NCI-H2081 (cell line): ENCODE measurements around the gene PCDHGA5.
"Not testable (repeated sequence)": the region's sequence is repeated elsewhere in the genome, so short reads cannot be mapped to it uniquely, and the experiment has no call there.

Source experiments
- DNase-seq, 2 experiments: peaks; one replicate each; lab custom pipeline; 2025; lab: John Stamatoyannopoulos, UW

Gene PCDHGA5

GRCh38 chr5:141363952-141364660 lies at the start of gene PCDHGA5:
PCDHGA5 (plus strand) TSS chr5:141364162; CDS start chr5:141364331, 169 bp downstream.
- DNase-seq, result no peak

GRCh38 chr5:141316963-141317362 lies 47.0 kb upstream of the PCDHGA5 start:
- not testable (repeated sequence) for DNase-seq

- no peak for DNase-seq
These were observed 44.8 kb upstream of the PCDHGA5 start for GRCh38 chr5:141319202-141319601.

GRCh38 chr5:141319699-141320098 lies 44.3 kb upstream of the PCDHGA5 start:
- DNase-seq, result no peak

DNA sequence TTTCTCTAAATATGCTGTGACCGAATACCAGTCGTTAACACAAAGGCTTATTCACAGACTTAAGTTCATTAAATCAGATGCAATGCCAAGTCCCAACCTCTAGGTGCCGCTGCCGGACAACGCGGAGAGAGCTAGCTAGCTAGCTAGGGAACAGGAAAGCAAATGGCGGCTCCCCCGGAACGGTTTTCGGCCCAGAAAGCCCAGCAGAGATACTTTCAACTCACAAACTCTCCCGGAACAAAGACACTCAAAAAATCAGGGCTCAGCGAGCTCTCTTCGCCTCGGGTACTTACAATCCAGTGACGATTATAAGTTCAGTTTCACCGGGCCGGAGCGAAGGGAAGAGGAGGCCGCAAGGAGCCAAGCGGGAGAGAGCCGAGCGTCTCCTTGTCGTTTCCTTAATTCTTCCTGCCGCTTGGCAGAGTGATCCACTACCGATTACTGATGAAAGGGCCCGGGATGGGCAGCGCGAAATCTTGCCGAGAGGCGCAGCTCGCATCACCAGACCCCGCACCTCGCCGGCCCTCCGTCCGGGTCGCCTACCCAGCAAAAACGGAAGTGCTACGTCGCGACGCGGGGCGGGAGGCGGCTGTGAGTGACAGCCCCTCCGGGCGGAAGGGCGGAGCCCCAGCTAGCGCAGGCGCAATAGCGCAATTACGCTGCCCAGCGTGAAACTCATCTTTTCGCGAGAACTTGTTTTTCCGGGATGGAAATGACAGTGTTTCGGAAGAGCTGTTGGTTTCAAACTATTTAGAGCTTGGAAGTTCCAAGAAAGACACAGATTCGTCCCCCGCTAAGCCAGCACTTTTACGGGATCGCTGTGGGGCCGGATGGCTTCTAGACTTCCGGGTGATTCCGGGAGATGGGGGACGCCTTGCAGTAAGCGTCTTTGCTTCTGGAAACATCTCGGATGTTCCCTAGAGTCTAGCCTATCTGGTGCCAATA lies 43.5 kb upstream of the PCDHGA5 start, which contains the start of gene TAF7:
Gene TAF7, minus strand, starts transcription at position 560 of the 945 bp plus-strand sequence. CDS start 740 bp downstream, outside the sequence.
- peak; percentile 85 to 86 for DNase-seq

GRCh38 chr5:141322261-141322660 lies 41.7 kb upstream of the PCDHGA5 start:
- DNase-seq, result no peak

GRCh38 chr5:141326088-141326854 lies 37.7 kb upstream of the PCDHGA5 start:
- DNase-seq, result peak; percentile 75 to 82

- DNase-seq, result no peak
These were observed 35.7 kb upstream of the PCDHGA5 start for GRCh38 chr5:141328231-141328630.

- no peak for DNase-seq
These were observed 33.5 kb upstream of the PCDHGA5 start, which contains the start of gene PCDHGA1 for GRCh38 chr5:141330299-141331080. PCDHGA1 (plus strand) TSS chr5:141330514.

GRCh38 chr5:141332571-141332970 lies 31.4 kb upstream of the PCDHGA5 start:
- not testable (repeated sequence) for DNase-seq

DNA sequence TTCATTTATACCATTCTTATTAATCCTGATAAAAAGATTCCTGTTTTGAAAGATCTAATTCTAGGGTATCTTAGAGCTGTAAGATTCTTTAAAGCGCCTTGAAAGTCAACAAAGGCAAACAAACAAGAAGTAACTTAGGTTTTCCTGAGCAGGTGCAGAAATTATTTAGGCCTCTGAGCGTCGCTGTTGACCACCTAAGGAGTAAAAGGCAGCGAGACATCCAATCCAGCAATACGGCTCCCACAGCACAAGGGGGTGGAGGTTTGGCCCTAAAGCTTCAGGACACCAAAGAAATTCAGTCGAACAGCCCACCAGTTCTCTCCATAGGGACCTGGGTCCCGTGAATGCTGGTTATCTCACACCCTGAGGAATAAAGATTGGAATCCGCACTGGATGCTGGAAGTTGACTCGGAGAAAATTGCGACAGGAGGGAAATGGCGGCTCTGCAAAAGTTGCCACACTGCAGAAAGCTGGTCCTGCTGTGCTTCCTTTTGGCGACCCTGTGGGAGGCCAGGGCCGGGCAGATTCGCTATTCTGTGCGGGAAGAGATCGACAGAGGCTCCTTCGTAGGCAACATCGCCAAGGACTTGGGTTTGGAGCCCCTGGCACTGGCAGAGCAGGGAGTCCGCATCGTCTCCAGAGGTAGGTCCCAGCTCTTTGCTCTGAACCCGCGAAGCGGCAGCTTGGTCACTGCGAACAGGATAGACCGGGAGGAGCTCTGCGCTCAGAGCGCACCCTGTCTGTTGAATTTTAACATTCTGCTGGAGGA lies 25.2 kb upstream of the PCDHGA5 start, which contains the start of gene PCDHGA2:
Gene PCDHGA2, plus strand, starts transcription at position 223 of the 769 bp plus-strand sequence.
- no peak for DNase-seq

DNA sequence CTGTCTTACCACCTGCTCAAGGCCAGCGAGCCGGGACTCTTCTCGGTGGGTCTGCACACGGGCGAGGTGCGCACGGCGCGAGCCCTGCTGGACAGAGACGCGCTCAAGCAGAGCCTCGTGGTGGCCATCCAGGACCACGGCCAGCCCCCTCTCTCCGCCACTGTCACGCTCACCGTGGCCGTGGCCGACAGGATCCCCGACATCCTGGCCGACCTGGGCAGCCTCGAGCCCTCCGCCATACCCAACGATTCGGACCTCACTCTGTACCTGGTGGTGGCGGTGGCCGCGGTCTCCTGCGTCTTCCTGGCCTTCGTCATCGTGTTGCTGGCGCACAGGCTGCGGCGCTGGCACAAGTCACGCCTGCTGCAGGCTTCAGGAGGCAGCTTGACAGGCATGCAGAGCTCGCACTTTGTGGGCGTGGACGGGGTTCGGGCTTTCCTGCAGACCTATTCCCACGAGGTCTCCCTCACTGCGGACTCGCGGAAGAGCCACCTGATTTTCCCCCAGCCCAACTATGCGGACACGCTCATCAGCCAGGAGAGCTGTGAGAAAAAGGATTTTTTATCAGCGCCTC lies 23.1 kb upstream of the PCDHGA5 start:
- DNase-seq, result not testable (repeated sequence)

GRCh38 chr5:141342773-141343172 lies 21.2 kb upstream of the PCDHGA5 start:
- DNase-seq, result no peak

DNA sequence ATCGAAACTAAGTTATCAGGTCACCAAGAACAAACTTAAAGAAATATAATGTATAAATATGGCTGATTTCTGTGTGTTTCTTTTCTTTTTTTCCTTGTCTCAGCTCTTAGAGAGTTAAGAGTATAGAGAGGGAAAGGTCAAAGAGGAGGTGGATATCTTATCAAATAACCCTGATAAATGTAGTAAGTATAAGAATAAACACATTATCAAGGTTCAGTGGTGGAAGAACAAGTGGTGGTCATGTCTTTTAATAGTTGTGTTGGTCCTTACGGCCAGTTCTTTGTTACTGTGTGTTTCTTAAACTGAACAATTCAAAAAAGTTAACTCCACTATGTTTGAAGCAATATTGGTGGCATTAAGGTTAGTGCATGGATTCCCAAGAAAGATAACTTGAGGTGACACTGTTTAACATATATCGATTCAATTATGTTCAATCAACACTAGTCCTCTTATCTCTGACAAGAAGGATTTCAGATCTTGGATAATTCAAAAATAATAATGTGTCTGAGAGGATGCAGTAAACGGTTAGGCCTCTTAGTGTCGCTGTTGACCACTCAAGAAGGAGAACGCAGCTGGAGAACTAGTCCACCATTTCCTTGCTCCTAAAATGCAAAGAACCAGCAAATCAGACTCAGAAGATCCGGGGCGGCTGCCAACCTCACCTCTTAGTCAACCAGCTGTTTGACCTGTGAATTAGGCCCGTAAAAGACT lies 20.6 kb upstream of the PCDHGA5 start, which contains the start of gene PCDHGA3:
Gene PCDHGA3, plus strand, starts transcription at position 588 of the 711 bp plus-strand sequence. CDS start 205 bp downstream, outside the sequence.
- no peak for DNase-seq

DNA sequence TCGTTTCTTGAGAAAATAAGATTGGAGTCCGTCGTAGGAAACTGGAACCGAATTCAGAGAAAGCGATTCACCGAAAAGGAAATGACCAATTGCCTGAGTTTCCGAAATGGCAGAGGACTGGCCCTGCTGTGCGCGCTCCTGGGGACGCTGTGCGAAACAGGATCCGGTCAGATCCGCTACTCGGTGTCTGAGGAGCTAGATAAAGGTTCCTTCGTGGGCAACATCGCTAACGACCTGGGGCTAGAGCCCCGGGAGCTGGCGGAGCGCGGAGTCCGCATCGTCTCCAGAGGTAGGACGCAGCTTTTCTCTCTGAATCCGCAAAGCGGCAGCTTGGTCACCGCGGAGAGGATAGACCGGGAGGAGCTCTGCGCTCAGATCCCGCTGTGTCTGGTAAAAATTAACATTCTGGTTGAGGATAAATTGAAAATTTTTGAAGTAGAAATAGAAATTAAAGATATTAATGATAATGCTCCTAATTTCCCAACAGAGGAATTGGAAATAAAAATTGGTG lies 20.0 kb upstream of the PCDHGA5 start:
- no peak for DNase-seq

DNA sequence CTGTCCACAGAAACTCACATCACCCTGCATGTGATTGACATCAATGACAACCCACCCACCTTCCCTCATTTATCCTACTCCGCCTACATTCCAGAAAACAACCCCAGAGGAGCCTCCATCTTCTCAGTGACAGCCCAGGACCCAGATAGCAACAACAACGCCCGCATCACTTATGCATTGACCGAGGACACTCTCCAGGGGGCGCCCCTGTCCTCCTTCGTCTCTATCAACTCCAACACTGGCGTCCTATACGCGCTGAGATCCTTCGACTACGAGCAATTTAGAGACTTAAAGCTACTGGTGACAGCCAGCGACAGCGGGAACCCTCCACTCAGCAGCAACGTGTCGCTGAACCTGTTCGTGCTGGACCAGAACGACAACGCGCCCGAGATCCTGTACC lies 18.6 kb upstream of the PCDHGA5 start:
- no peak for DNase-seq

GRCh38 chr5:141346017-141346416 lies 17.9 kb upstream of the PCDHGA5 start:
- DNase-seq, result not testable (repeated sequence)

- peak; percentile 83 to 87 for DNase-seq
These were observed 13.9 kb upstream of the PCDHGA5 start, which contains the start of gene PCDHGB1 for GRCh38 chr5:141349917-141350619. PCDHGB1 (plus strand) TSS chr5:141350099; CDS start chr5:141350261, 162 bp downstream.
